Ascending aorta (tissue), 2 donors: Measurements from ENCODE around the gene DUS1L. TPM values are rescaled to one million over a fixed set of nuclear protein-coding genes. Genes with fewer than 3 reads are reported as not detected.

ENCODE experiments used
- DNase-seq, 2 donors: peaks; one replicate each; pipeline ENCODE4 v3.0.0-alpha.2; 2019; ENCODE audit warnings: low spot score in 2 of 2
- H3K27ac ChIP-seq, 2 donors: fragments of 200-600 bp; sonication (generic); one replicate each; pipeline ENCODE4 v1.5.1; 2016 to 2017; ENCODE audit warnings: mild to moderate bottlenecking in 1 of 2
- H3K27me3 ChIP-seq: fragments of 200-600 bp; sonication (generic); one replicate; pipeline ENCODE4 v1.5.1; 2017
- H3K36me3 ChIP-seq, 2 donors: fragments of 200-600 bp; sonication (generic); one replicate each; pipeline ENCODE4 v1.5.1; 2016
- H3K4me1 ChIP-seq, 2 donors: fragments of 200-600 bp; sonication (generic); one replicate each; pipeline ENCODE4 v1.5.1; 2016 to 2017; ENCODE audit warnings: mild to moderate bottlenecking in 1 of 2
- H3K4me3 ChIP-seq, 2 donors: fragments of 200-600 bp; sonication (generic); one replicate each; pipeline ENCODE4 v1.5.1; 2016 to 2017; ENCODE audit warnings: mild to moderate bottlenecking in 1 of 2
- H3K9me3 ChIP-seq, 2 donors: fragments of 200-600 bp; sonication (generic); one replicate each; pipeline ENCODE4 v1.5.1; 2016
- CTCF ChIP-seq, 3 experiments: fragments of 200-600 bp in 2 of 3; fragments of 450-650 bp in 1 of 3; sonication (generic) in 2 of 3; IDR thresholded peaks; one replicate each; pipeline ENCODE4 v1.5.1; 2016 to 2019; ENCODE audit warnings: antibody characterized with exemption in 3 of 3, mild to moderate bottlenecking in 1 of 3, moderate library complexity in 1 of 3
- intact Hi-C: fragments of 100-400 bp; cut with DNase I; formaldehyde crosslinking; loops from one replicate; pipeline ENCODE4 v1.15.1; 2023
- total RNA-seq: library from RNA; depleted of rRNA; stranded (reverse); fragments of >200 nt; gene quantifications from one replicate; pipeline ENCODE4 v1.1.0, GENCODE V29; 2016

Gene DUS1L
- total RNA-seq, 1 donor from 2014 or later = 111 TPM

GRCh38 chr17:82062984-82063368 lies 2.6 kb downstream of the DUS1L start:
- intact Hi-C loops = no loop called here
- Histone ChIP-seq H3K4me1 (peaks cover 13 to 18% of the 10 kb centered on the region in 2 donors), H3K27ac (no peak overlapping the region), H3K27me3 (no peaks in the 10 kb centered on the region), H3K4me3 (no peak overlapping the region), H3K9me3 (no peaks in the 10 kb centered on the region), H3K36me3 (peaks cover 44 to 53% of the 10 kb centered on the region in 2 donors)
- DNase-seq = no peak
- TF ChIP-seq CTCF (IDR thresholded peaks at IDR 0.05) = no peak

- TF ChIP-seq CTCF (IDR thresholded peaks at IDR 0.05) = no peak
- Histone ChIP-seq H3K27ac (no peak overlapping the region), H3K9me3 (no peaks in the 10 kb centered on the region), H3K4me3 (no peak overlapping the region), H3K36me3 (peaks cover 50 to 59% of the 10 kb centered on the region in 2 donors), H3K4me1 (peaks cover 13 to 18% of the 10 kb centered on the region in 2 donors), H3K27me3 (no peaks in the 10 kb centered on the region)
- intact Hi-C loops = no loop called here
- no peak for DNase-seq
Measured at GRCh38 chr17:82062076-82062983, 3.3 kb downstream of the DUS1L start.

- peaks cover 59 to 70% of the 10 kb centered on the region in 2 donors for H3K36me3 ChIP-seq
- H3K27ac ChIP-seq = no peak overlapping the region
- no peak for TF ChIP-seq CTCF (IDR thresholded peaks at IDR 0.05)
- intact Hi-C loops = no loop called here
- no peaks in the 10 kb centered on the region for H3K9me3 ChIP-seq
- no peak for DNase-seq
- peaks cover 13 to 18% of the 10 kb centered on the region in 2 donors for H3K4me1 ChIP-seq
- no peak overlapping the region for H3K4me3 ChIP-seq
- H3K27me3 ChIP-seq = no peaks in the 10 kb centered on the region
Measured at GRCh38 chr17:82061047-82061925, 4.3 kb downstream of the DUS1L start.

GRCh38 chr17:82060614-82061013 lies 5.0 kb downstream of the DUS1L start:
- no peak overlapping the region for H3K4me3 ChIP-seq
- no peak overlapping the region for H3K27ac ChIP-seq
- DNase-seq = no peak
- H3K4me1 ChIP-seq = peaks cover 9 to 12% of the 10 kb centered on the region in 2 donors
- intact Hi-C loops = no loop called here
- no peak for TF ChIP-seq CTCF (IDR thresholded peaks at IDR 0.05)
- H3K27me3 ChIP-seq = no peaks in the 10 kb centered on the region
- no peaks in the 10 kb centered on the region for H3K9me3 ChIP-seq
- peaks cover 66 to 77% of the 10 kb centered on the region in 2 donors for H3K36me3 ChIP-seq

GRCh38 chr17:82060001-82060380 lies 5.6 kb downstream of the DUS1L start:
- H3K4me3 ChIP-seq = no peak overlapping the region
- intact Hi-C loops = no loop called here
- H3K27me3 ChIP-seq = no peaks in the 10 kb centered on the region
- H3K9me3 ChIP-seq = no peaks in the 10 kb centered on the region
- H3K27ac ChIP-seq = no peak overlapping the region
- H3K36me3 ChIP-seq = peaks cover 72 to 83% of the 10 kb centered on the region in 2 donors
- DNase-seq = no peak
- peaks cover 8 to 9% of the 10 kb centered on the region in 2 donors for H3K4me1 ChIP-seq
- TF ChIP-seq CTCF (IDR thresholded peaks at IDR 0.05) = no peak
